ENCODE data around the gene ACTR1B.
"Not testable (repeated sequence)": the region's sequence is repeated elsewhere in the genome, so short reads cannot be mapped to it uniquely, and the experiment has no call there.

Gene ACTR1B

GRCh38 chr2:97663962-97664635, at the start of gene ACTR1B:
Gene ACTR1B, minus strand, starts transcription at chr2:97664044. Its CDS starts 154 bp downstream, at chr2:97663890.
- TF ChIP-seq ZFX (IDR thresholded peaks at IDR 0.05; ENCODE audit: borderline replicate concordance): no peak
- peak; percentile 73 for TF ChIP-seq CTCF (IDR thresholded peaks at IDR 0.05)
- peak within 1 kb of the TSS; percentile 96 for H3K27ac ChIP-seq

GRCh38 chr2:97712693-97713295, 49.0 kb upstream of the ACTR1B start:
- TF ChIP-seq CTCF (IDR thresholded peaks at IDR 0.05): no peak
- H3K27ac ChIP-seq: no peak overlapping the region

- not testable (repeated sequence) for H3K27ac ChIP-seq
Observed at GRCh38 chr2:97712175-97712574, 48.3 kb upstream of the ACTR1B start.

GRCh38 chr2:97711394-97711711, 47.5 kb upstream of the ACTR1B start:
- no peak overlapping the region for H3K27ac ChIP-seq
- no peak for TF ChIP-seq CTCF (IDR thresholded peaks at IDR 0.05)
- no peak for TF ChIP-seq ZFX (IDR thresholded peaks at IDR 0.05; ENCODE audit: borderline replicate concordance)

GRCh38 chr2:97708608-97709007, 44.8 kb upstream of the ACTR1B start:
- TF ChIP-seq CTCF (IDR thresholded peaks at IDR 0.05) (no peak), ZFX (IDR thresholded peaks at IDR 0.05; ENCODE audit: borderline replicate concordance) (no peak)
- no peak overlapping the region for H3K27ac ChIP-seq

GRCh38 chr2:97708048-97708380, 44.2 kb upstream of the ACTR1B start:
- no peak overlapping the region for H3K27ac ChIP-seq
- no peak for TF ChIP-seq ZFX (IDR thresholded peaks at IDR 0.05; ENCODE audit: borderline replicate concordance)
- no peak for TF ChIP-seq CTCF (IDR thresholded peaks at IDR 0.05)

GRCh38 chr2:97707362-97708047, 43.7 kb upstream of the ACTR1B start:
- TF ChIP-seq ZFX (IDR thresholded peaks at IDR 0.05; ENCODE audit: borderline replicate concordance) (no peak), CTCF (IDR thresholded peaks at IDR 0.05) (no peak)
- no peak overlapping the region for H3K27ac ChIP-seq

Measured in 22Rv1 (cell line).